Measurements from ENCODE around the gene SPDYE18.
"Not testable (repeated sequence)": the region's sequence is repeated elsewhere in the genome, so short reads cannot be mapped to it uniquely, and the experiment has no call there.

SPDYE18 gene

GRCh38 chr7:77062557-77062956 lies at the start of gene SPDYE18:
Gene SPDYE18, minus strand, starts transcription at chr7:77062558. Its CDS starts 2,046 bp downstream, at chr7:77060512.
- H3K27ac Mint-ChIP-seq, CTCF ChIA-PET, H3K4me3 Mint-ChIP-seq, H3K27me3 Mint-ChIP-seq, H3K9me3 Mint-ChIP-seq, H3K36me3 Mint-ChIP-seq, DNase-seq, H3K4me1 Mint-ChIP-seq: not testable (repeated sequence)

- H3K27ac Mint-ChIP-seq, CTCF ChIA-PET, H3K27me3 Mint-ChIP-seq, H3K4me3 Mint-ChIP-seq, H3K9me3 Mint-ChIP-seq, H3K4me1 Mint-ChIP-seq, H3K36me3 Mint-ChIP-seq, DNase-seq: not testable (repeated sequence)
These were observed 46.0 kb upstream of the SPDYE18 start for GRCh38 chr7:77108362-77108761.

DNA sequence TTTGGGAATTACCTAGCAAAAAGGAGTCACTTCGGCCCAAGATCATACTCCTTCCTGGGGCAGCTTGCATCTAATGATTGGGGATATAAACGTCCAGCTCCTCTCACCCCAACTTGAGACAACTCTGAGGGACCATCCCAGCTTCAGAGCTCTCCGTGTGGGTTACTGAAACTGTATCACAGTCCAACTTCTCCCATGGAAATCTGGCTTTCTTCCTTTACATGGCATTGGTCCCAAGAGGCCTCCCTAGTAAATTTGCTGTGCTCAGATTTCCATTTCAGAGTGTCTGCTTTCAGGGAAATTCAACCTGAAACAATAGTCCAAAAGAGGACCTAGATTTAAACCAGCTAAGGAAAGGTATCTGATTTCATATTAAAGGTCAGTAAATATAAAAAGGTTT lies 45.3 kb upstream of the SPDYE18 start:
- H3K27me3 Mint-ChIP-seq, H3K4me3 Mint-ChIP-seq, CTCF ChIA-PET, H3K27ac Mint-ChIP-seq, H3K36me3 Mint-ChIP-seq, DNase-seq, H3K4me1 Mint-ChIP-seq, H3K9me3 Mint-ChIP-seq: not testable (repeated sequence)

- H3K27me3 Mint-ChIP-seq, H3K9me3 Mint-ChIP-seq, H3K4me3 Mint-ChIP-seq, H3K36me3 Mint-ChIP-seq, H3K27ac Mint-ChIP-seq, DNase-seq, CTCF ChIA-PET, H3K4me1 Mint-ChIP-seq: not testable (repeated sequence)
These were observed 43.5 kb upstream of the SPDYE18 start for GRCh38 chr7:77105904-77106303.

DNA sequence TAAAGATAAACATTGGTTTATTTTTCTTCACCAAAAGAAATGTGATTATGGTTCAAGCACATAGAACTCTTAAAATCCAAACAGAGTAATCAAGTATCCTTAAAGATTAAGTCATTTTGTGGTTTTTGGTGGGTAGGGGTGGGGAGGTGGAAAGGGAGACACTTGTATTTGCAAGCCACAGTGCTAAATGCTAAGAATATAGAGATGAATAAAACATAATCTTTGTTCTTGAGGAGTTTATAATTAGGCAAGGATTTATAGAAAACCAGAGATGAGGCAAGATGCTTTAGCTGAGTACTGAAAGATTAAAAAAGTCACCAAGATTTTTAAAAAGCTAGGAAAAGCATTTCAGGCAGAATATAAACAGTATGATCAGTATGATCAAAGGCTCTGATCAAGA lies 40.3 kb upstream of the SPDYE18 start:
- H3K27ac Mint-ChIP-seq, H3K4me3 Mint-ChIP-seq, H3K27me3 Mint-ChIP-seq, H3K36me3 Mint-ChIP-seq, H3K9me3 Mint-ChIP-seq, H3K4me1 Mint-ChIP-seq, DNase-seq, CTCF ChIA-PET: not testable (repeated sequence)

GRCh38 chr7:77101187-77101586 lies 38.8 kb upstream of the SPDYE18 start:
- not testable (repeated sequence) for H3K4me3 Mint-ChIP-seq

DNA sequence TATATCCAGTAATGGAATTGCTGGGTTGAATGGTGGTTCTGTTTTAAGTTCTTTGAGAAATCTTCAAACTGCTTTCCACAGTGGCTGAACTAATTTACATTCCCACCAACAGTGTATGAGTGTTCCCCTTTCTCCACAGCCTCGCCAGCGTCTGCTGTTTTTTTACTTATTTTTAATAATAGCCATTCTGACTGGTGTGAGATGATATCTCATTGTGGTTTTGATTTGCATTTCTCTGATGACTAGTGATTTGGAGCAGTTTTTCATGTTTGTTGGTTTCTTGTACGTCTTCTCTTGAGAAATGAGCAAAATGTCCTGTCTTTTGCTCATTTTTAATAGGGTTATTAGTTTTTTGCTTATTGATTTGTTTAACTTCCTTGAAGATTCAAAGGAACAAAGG lies 38.1 kb upstream of the SPDYE18 start:
- H3K4me1 Mint-ChIP-seq, DNase-seq, H3K4me3 Mint-ChIP-seq, H3K36me3 Mint-ChIP-seq, H3K27me3 Mint-ChIP-seq, CTCF ChIA-PET, H3K27ac Mint-ChIP-seq, H3K9me3 Mint-ChIP-seq: not testable (repeated sequence)

More at GRCh38 chr7:77101187-77101586, 38.8 kb upstream of the SPDYE18 start:
- H3K36me3 Mint-ChIP-seq, H3K27me3 Mint-ChIP-seq, H3K9me3 Mint-ChIP-seq, CTCF ChIA-PET, H3K27ac Mint-ChIP-seq, H3K4me1 Mint-ChIP-seq, DNase-seq: not testable (repeated sequence)

DNA sequence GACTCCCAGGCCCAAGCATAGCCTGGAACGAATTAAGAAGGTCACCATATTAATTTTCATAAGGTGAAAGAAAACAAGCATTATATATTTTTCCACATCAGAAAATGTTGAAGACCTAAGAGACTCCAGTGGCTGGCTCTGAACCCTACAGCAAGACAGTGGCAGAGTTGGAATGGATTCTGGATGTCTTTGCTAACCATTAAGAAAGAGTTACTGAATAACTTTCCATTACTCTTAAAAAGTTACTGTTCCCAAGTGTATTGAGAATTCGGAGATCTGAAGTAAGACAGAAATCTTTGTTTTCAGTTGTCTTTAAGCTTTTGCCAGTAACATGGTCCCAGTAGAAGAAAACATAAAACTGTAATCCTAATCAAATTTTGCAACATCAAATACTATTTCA lies 29.9 kb upstream of the SPDYE18 start:
- H3K27me3 Mint-ChIP-seq, CTCF ChIA-PET, H3K4me1 Mint-ChIP-seq, H3K27ac Mint-ChIP-seq, H3K9me3 Mint-ChIP-seq, H3K4me3 Mint-ChIP-seq, DNase-seq: not testable (repeated sequence)
- H3K36me3 Mint-ChIP-seq = peaks cover 12% of the 10 kb centered on the region

GRCh38 chr7:77082192-77082591 lies 19.8 kb upstream of the SPDYE18 start:
- H3K4me1 Mint-ChIP-seq, H3K27me3 Mint-ChIP-seq, H3K36me3 Mint-ChIP-seq, H3K9me3 Mint-ChIP-seq, CTCF ChIA-PET, H3K4me3 Mint-ChIP-seq, H3K27ac Mint-ChIP-seq, DNase-seq: not testable (repeated sequence)

DNA sequence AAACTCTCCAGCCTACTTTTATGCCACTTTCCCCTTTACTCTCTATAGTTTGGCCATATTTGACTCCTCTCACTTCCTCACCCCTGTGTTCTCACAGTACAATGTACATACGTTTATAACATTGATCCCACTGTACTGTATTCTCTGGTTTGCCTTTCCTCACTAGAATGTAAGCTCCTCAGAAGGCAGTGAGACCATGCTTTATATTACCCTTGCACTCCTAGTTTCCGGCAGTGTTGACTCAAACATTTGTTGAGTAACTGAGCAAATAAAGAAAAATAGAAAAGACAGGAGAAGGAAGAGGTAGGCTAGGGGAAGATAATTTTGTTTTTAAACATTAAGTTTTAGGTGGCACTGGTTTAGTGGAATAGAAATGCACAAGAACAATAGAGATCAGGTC lies 17.9 kb upstream of the SPDYE18 start:
- H3K36me3 Mint-ChIP-seq, H3K27me3 Mint-ChIP-seq, DNase-seq, CTCF ChIA-PET, H3K4me3 Mint-ChIP-seq, H3K27ac Mint-ChIP-seq, H3K4me1 Mint-ChIP-seq, H3K9me3 Mint-ChIP-seq: not testable (repeated sequence)

DNA sequence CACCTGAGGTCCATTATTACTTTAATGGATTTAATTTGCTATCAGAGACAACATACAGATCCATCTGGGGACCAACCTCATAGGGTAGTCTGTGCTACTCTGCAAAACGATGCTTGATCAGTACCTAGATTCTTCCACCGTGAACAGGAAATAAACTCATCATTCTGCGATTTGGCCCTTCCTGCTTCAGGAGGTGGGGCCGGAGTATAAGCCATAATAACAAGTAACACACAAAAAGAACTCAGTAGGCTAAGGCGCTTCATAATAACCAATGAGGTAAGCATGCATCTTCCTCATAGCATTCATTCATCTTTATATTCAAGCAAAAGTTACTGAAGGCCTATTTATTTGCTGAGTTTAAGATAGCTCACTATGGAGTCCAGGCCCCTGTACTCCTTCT lies 17.3 kb upstream of the SPDYE18 start:
- CTCF ChIA-PET, H3K4me1 Mint-ChIP-seq, H3K4me3 Mint-ChIP-seq, H3K27me3 Mint-ChIP-seq, H3K27ac Mint-ChIP-seq, DNase-seq, H3K36me3 Mint-ChIP-seq, H3K9me3 Mint-ChIP-seq: not testable (repeated sequence)

DNA sequence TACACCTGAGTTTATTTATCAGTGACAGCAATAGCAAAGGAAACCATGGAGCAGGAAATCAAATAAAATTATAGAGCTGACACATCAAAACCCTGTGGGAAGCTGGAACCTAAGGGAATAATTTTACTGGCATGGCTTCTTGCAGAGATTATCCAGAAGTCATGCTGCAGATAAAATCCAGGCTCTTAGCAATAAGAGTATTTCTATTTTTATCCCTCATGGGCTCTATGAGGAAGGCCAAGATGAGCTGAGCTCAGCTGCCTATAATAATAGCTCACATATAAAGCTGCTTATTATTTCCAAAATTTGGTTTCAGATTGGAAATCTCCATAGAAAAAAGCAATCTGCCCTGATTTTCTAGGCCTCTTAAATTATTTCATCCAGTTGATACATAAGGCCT lies 16.8 kb upstream of the SPDYE18 start:
- H3K9me3 Mint-ChIP-seq, H3K36me3 Mint-ChIP-seq, H3K4me3 Mint-ChIP-seq, CTCF ChIA-PET, H3K27ac Mint-ChIP-seq, DNase-seq, H3K27me3 Mint-ChIP-seq, H3K4me1 Mint-ChIP-seq: not testable (repeated sequence)

GRCh38 chr7:77077060-77077459 lies 14.7 kb upstream of the SPDYE18 start:
- CTCF ChIA-PET, H3K4me1 Mint-ChIP-seq: not testable (repeated sequence)

DNA sequence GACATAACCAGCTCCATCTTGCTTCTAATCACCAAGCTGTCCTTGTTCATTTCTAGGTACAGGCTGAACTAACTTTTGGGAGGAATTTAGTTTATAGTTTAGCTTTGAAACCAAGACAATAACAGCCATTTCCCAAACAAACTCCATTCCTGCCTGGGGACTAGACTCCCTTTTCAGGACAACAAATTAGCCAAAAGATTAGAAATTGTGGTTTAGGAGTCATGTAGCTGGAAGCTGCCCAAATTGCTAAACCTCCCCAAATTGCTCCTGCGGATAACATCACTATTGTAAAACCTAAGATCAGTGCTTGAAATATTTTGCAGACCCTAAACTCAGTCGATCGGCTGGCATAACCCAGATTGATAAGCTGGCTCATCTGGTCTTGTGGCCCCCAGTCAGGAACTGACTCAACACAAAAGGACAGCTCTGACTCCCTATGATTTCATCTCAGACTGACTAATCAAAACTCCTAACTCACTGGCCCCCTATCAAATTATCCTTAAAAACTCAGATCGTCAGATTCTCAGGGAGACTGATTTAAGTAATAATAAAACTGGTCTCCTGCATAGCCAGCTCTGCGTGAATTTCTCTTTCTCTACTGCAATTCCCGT lies 12.5 kb upstream of the SPDYE18 start:
- Mint-ChIP-seq H3K4me1 (peaks cover 15% of the 10 kb centered on the region), H3K36me3 (peaks cover 24% of the 10 kb centered on the region)
- CTCF ChIA-PET, H3K9me3 Mint-ChIP-seq, H3K27ac Mint-ChIP-seq, DNase-seq, H3K27me3 Mint-ChIP-seq, H3K4me3 Mint-ChIP-seq: not testable (repeated sequence)

More at GRCh38 chr7:77077060-77077459, 14.7 kb upstream of the SPDYE18 start:
- not testable (repeated sequence) for DNase-seq, H3K9me3 Mint-ChIP-seq, H3K36me3 Mint-ChIP-seq, H3K27me3 Mint-ChIP-seq, H3K4me3 Mint-ChIP-seq, H3K27ac Mint-ChIP-seq

GRCh38 chr7:77071108-77071507 lies 8.8 kb upstream of the SPDYE18 start:
- H3K27me3 Mint-ChIP-seq, DNase-seq, H3K27ac Mint-ChIP-seq, H3K9me3 Mint-ChIP-seq, H3K4me3 Mint-ChIP-seq, CTCF ChIA-PET: not testable (repeated sequence)
- Mint-ChIP-seq H3K36me3 (peaks cover 30% of the 10 kb centered on the region), H3K4me1 (peaks cover 39% of the 10 kb centered on the region)

DNA sequence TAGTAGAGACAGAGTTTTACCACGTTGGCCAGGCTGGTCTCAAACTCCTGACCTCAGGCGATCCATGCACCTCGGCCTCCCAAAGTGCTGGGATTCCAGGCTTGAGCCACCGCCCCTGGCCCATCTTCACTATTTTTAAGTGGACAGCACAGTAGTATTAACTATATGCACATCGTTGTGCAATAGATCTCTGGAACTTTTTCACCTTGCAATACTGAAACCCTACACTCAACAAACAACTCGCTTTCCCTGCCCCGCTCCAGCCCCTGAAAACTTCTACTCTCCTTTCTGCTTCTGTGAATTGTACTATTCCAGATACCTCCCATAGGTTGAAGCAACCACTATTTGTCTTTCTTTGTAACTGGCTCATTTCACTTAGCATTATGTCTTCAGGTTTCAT lies 3.5 kb upstream of the SPDYE18 start:
- H3K27ac Mint-ChIP-seq, DNase-seq, H3K9me3 Mint-ChIP-seq, H3K27me3 Mint-ChIP-seq, CTCF ChIA-PET, H3K4me3 Mint-ChIP-seq: not testable (repeated sequence)
- peaks cover 31% of the 10 kb centered on the region for H3K4me1 Mint-ChIP-seq
- H3K36me3 Mint-ChIP-seq = peaks cover 19% of the 10 kb centered on the region

All from activated naive CD4-positive, alpha-beta T cell treated with anti-CD3 and anti-CD28 coated beads, Interleukin-2, amount 10 ng/mL, durations not matched to agents 7 days and 5 days (primary cell).